SK-N-SH (cell line): ENCODE data around the gene ARHGAP25. TPM values are rescaled to one million over a fixed set of nuclear protein-coding genes. Genes with fewer than 3 reads are reported as not detected.

Experiments
- CTCF ChIA-PET: fragments of 300-600, 350-600 bp; formaldehyde crosslinking; extraction: SDS; loops from one replicate; lab custom pipeline; 2021; lab: Yijun Ruan, JAX
- POLR2A ChIA-PET: fragments of 350-600 bp; sonication (Branson Sonifier 250); formaldehyde crosslinking; extraction: SDS; loops from one replicate; lab custom pipeline; 2020; ENCODE audit warnings: antibody characterized with exemption, inconsistent platforms; lab: Yijun Ruan, JAX
- DNase-seq: peaks from one replicate; pipeline ENCODE4 v3.0.0; 2012
- H2AFZ ChIP-seq: fragments of 200-600 bp; sonication (generic); 2 replicates; pipeline ENCODE4 v1.8.1; 2016; ENCODE audit warnings: antibody characterized with exemption, mild to moderate bottlenecking, low read depth
- H3F3A ChIP-seq: fragments of 200-600 bp; sonication (generic); replicated peaks from 2 replicates; pipeline ENCODE3; 2016; ENCODE audit warnings: antibody characterized with exemption, mild to moderate bottlenecking; ENCODE audit not compliant: insufficient read depth
- H3K27ac ChIP-seq, 2 experiments: fragments of 200-500 bp in 1 of 2; fragments of 200-600 bp in 1 of 2; sonication (Bioruptor generic) in 1 of 2; sonication (generic), shearing (Covaris generic) in 1 of 2; 2 replicates each; pipeline versions ENCODE4 v1.5.1 to v1.6.1; 2014 to 2016; ENCODE audit warnings: low read depth in 2 of 2, inconsistent platforms in 1 of 2, low read length in 1 of 2, mild to moderate bottlenecking in 1 of 2, mixed read lengths in 1 of 2
- H3K27me3 ChIP-seq: fragments of 200-600 bp; sonication (generic), shearing (Covaris generic); 2 replicates; pipeline ENCODE4 v1.6.1; 2016; ENCODE audit warnings: mixed run types; ENCODE audit not compliant: insufficient read depth
- H3K36me3 ChIP-seq, 2 experiments: fragments of 200-500 bp in 1 of 2; fragments of 200-600 bp in 1 of 2; sonication (Bioruptor generic) in 1 of 2; sonication (generic) in 1 of 2; replicated peaks in 1 of 2; 2 replicates each; pipeline versions ENCODE3 to v1.5.1; 2014 to 2016; ENCODE audit warnings: low read length in 1 of 2, mild to moderate bottlenecking in 1 of 2; ENCODE audit not compliant: insufficient read depth in 2 of 2, control insufficient read depth in 1 of 2
- H3K4me1 ChIP-seq, 2 experiments: fragments of 200-500 bp in 1 of 2; fragments of 200-600 bp in 1 of 2; sonication (Bioruptor generic) in 1 of 2; sonication (generic), shearing (Covaris generic) in 1 of 2; 2 replicates each; pipeline versions ENCODE4 v1.5.1 to v1.6.1; 2014 to 2016; ENCODE audit warnings: low read depth in 1 of 2, low read length in 1 of 2, mixed run types in 1 of 2; ENCODE audit not compliant: insufficient read depth in 2 of 2, control insufficient read depth in 1 of 2
- H3K4me2 ChIP-seq: fragments of 200-600 bp; sonication (generic), shearing (Covaris generic); 2 replicates; pipeline ENCODE4 v1.6.1; 2017; ENCODE audit warnings: mixed run types
- H3K4me3 ChIP-seq, 2 experiments: fragments of 200-500 bp in 1 of 2; fragments of 200-600 bp in 1 of 2; sonication (Bioruptor generic) in 1 of 2; sonication (generic), shearing (Covaris generic) in 1 of 2; 2 replicates each; pipeline versions ENCODE4 v1.5.1 to v1.8.1; 2014 to 2016; ENCODE audit warnings: low read depth in 2 of 2, inconsistent platforms in 1 of 2, low read length in 1 of 2, mild to moderate bottlenecking in 1 of 2, mixed read lengths in 1 of 2, moderate library complexity in 1 of 2
- H3K79me2 ChIP-seq: fragments of 200-600 bp; sonication (generic); 2 replicates; pipeline ENCODE4 v1.8.1; 2017; ENCODE audit warnings: mild to moderate bottlenecking; ENCODE audit not compliant: insufficient read depth
- H3K9ac ChIP-seq: fragments of 200-600 bp; sonication (generic); 2 replicates; pipeline ENCODE4 v1.6.1; 2017; ENCODE audit warnings: mixed run types
- H3K9me2 ChIP-seq: fragments of 200-600 bp; sonication (generic); 2 replicates; pipeline ENCODE4 v1.6.1; 2017; ENCODE audit warnings: mixed run types
- H3K9me3 ChIP-seq: fragments of 200-600 bp; sonication (generic); 2 replicates; pipeline ENCODE4 v1.6.1; 2017; ENCODE audit warnings: mixed run types, mild to moderate bottlenecking, moderate library complexity
- H4K20me1 ChIP-seq: fragments of 200-600 bp; sonication (generic); 2 replicates; pipeline ENCODE4 v1.6.1; 2017; ENCODE audit warnings: mild to moderate bottlenecking, mixed run types; ENCODE audit not compliant: insufficient read depth
- ELF1 ChIP-seq: IDR thresholded peaks from 2 replicates; pipeline ENCODE4 v1.4.0; 2012
- FOSL2 ChIP-seq: IDR thresholded peaks from 2 replicates; pipeline ENCODE4 v1.4.0; 2012; ENCODE audit warnings: low read depth, mild to moderate bottlenecking, moderate library complexity, borderline replicate concordance
- FOXJ3 ChIP-seq: sonication (generic); formaldehyde crosslinking; IDR thresholded peaks from 2 replicates; pipeline ENCODE4 v1.5.1; 2020; ENCODE audit warnings: mild to moderate bottlenecking, missing genetic modification reagents
- FOXM1 ChIP-seq: IDR thresholded peaks from 2 replicates; pipeline ENCODE4 v1.4.0; 2012; ENCODE audit warnings: low read depth, mild to moderate bottlenecking
- GABPA ChIP-seq: IDR thresholded peaks from 2 replicates; pipeline ENCODE4 v1.4.0; 2012; ENCODE audit warnings: low read depth, mild to moderate bottlenecking
- MEF2A ChIP-seq: IDR thresholded peaks from 2 replicates; pipeline ENCODE4 v1.4.0; 2012; ENCODE audit warnings: low read depth, borderline replicate concordance
- MXI1 ChIP-seq: IDR thresholded peaks from 2 replicates; pipeline ENCODE4 v1.6.1; 2012; ENCODE audit warnings: mild to moderate bottlenecking, low read depth, low read length, improper control_type of control experiment
- NFIC ChIP-seq: IDR thresholded peaks from 2 replicates; pipeline ENCODE4 v1.4.0; 2012; ENCODE audit warnings: borderline replicate concordance
- POLR2AphosphoS5 ChIP-seq: IDR thresholded peaks from 2 replicates; pipeline ENCODE4 v1.6.1; 2012; ENCODE audit warnings: low read depth, low read length
- RAD21 ChIP-seq: IDR thresholded peaks from 2 replicates; pipeline ENCODE4 v1.6.1; 2012; ENCODE audit warnings: mild to moderate bottlenecking, low read length
- SIN3A ChIP-seq: IDR thresholded peaks from 2 replicates; pipeline ENCODE4 v1.6.1; 2012; ENCODE audit warnings: low read depth, mild to moderate bottlenecking, low read length, moderate library complexity, borderline replicate concordance
- SMC3 ChIP-seq: IDR thresholded peaks from 2 replicates; pipeline ENCODE4 v1.6.1; 2012; ENCODE audit warnings: low read depth, low read length, improper control_type of control experiment
- TEAD4 ChIP-seq: IDR thresholded peaks from 2 replicates; pipeline ENCODE4 v1.4.0; 2012; ENCODE audit warnings: mild to moderate bottlenecking, borderline replicate concordance; ENCODE audit not compliant: insufficient read depth
- YY1 ChIP-seq: IDR thresholded peaks from 2 replicates; pipeline ENCODE4 v1.4.0; 2012; ENCODE audit warnings: low read depth, mild to moderate bottlenecking
- WGBS: methylation state at CpG from one replicate; pipeline ENCODE4 v1.1.6; 2017; ENCODE audit warnings: low lambda C conversion rate; 5-methylcytosine and 5-hydroxymethylcytosine counted together
- polyA plus RNA-seq, 3 experiments: library from polyadenylated mRNA; depleted of rRNA; stranded (reverse); fragments of >200 nt; gene quantifications; 2 replicates each; pipeline ENCODE4 v1.2.3, GENCODE V29; 2012
- TF ChIP-seq, protein P1 (sequence below): IDR thresholded peaks from 2 replicates; pipeline ENCODE4 v1.4.0; 2012; ENCODE audit warnings: low read depth, borderline replicate concordance
- TF ChIP-seq, protein P2 (sequence below): fragments of 150-350 bp; IDR thresholded peaks from 2 replicates; pipeline ENCODE4 v1.6.1; 2016; ENCODE audit warnings: mild to moderate bottlenecking, low read depth, low read length
- TF ChIP-seq, protein P3 (sequence below): fragments of 200-600 bp; sonication (generic); IDR thresholded peaks from 2 replicates; pipeline ENCODE4 v1.6.1; 2017; ENCODE audit warnings: antibody characterized with exemption, mild to moderate bottlenecking, moderate library complexity
- TF ChIP-seq, protein P4 (sequence below): IDR thresholded peaks from 2 replicates; pipeline ENCODE4 v1.4.0; 2012; ENCODE audit warnings: low read depth
- TF ChIP-seq, protein P5 (sequence below): IDR thresholded peaks from 2 replicates; pipeline ENCODE4; 2012

Gene ARHGAP25
- polyA plus RNA-seq, 1 of the 3 experiments (the other 2 are of a cell fraction) = not detected

DNA sequence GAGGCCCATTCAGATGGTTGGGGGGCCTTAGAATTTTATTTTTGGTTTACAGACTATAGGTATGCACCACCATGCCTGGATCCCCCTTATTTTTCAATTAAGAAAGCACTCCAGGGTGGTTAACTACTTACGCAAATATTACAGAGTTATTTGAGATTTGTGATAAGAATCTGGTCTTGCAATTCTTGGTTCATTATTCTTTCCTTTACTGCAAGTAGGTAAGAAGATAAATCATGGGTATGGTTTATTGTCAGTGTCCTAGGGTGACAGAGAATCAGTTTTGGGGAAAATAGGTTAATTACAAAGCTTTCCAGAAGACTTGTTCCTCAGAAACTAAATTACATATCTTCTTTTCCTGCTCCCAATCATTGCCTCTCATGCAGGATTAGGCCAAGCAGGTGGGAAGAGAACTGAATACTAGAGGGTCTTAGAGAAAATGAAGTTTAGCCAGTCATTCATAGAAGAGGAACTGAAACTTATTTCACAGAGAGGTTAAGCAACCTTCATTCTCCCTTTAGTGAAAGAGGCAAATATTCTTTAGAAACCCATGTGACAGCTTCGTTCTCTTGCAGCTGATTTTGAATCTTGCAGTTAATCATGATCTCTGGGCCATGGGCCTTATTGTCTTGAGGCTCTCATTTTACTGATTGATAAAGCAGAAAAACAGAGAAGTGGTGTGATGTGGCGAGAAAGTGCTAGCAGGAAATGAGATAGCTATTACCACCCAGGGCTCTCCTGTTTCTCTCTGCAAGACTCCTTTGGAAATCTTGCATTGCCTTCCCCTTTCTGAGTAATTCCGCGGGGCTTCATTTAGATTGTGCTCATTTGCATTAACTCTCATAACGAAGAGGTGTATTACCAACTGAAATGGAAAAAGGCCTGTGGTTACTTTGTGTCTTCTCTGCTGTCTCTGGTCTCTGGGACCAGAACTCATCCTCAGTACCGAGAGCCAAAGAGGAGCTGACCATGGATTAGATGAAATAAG is 44.8 kb upstream of the ARHGAP25 start (continued):
- TF ChIP-seq, protein P1, sequence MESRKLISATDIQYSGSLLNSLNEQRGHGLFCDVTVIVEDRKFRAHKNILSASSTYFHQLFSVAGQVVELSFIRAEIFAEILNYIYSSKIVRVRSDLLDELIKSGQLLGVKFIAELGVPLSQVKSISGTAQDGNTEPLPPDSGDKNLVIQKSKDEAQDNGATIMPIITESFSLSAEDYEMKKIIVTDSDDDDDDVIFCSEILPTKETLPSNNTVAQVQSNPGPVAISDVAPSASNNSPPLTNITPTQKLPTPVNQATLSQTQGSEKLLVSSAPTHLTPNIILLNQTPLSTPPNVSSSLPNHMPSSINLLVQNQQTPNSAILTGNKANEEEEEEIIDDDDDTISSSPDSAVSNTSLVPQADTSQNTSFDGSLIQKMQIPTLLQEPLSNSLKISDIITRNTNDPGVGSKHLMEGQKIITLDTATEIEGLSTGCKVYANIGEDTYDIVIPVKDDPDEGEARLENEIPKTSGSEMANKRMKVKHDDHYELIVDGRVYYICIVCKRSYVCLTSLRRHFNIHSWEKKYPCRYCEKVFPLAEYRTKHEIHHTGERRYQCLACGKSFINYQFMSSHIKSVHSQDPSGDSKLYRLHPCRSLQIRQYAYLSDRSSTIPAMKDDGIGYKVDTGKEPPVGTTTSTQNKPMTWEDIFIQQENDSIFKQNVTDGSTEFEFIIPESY = no peak
- TF ChIP-seq MXI1 (no peak), MEF2A (no peak)
- TF ChIP-seq, protein P2, sequence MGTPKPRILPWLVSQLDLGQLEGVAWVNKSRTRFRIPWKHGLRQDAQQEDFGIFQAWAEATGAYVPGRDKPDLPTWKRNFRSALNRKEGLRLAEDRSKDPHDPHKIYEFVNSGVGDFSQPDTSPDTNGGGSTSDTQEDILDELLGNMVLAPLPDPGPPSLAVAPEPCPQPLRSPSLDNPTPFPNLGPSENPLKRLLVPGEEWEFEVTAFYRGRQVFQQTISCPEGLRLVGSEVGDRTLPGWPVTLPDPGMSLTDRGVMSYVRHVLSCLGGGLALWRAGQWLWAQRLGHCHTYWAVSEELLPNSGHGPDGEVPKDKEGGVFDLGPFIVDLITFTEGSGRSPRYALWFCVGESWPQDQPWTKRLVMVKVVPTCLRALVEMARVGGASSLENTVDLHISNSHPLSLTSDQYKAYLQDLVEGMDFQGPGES = no peak

DNA sequence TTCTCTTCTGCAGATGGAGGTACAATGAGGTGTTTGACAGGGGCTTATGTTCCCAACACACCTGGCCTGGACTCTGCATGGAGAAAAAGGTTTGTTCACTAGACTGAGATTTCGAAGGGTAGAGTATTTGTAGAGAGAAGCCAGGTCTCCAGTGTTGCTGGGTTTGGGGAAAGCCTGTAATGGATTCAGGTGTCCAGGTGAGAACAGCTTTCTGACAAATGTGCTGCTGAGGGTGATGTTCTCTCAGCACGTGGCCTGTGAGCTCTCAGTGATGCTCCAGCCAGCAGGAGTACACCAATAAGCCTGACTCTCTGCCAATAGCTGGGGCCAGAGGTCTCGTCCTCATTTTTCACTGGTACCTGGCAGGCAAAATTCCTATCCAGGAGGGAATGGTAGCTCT is 43.8 kb upstream of the ARHGAP25 start:
- Histone ChIP-seq H3K9me3 (no peaks in the 10 kb centered on the region), H3K27me3 (no peaks in the 10 kb centered on the region), H3K9me2 (no peaks in the 10 kb centered on the region), H4K20me1 (no peaks in the 10 kb centered on the region), H3K4me3 (no peak overlapping the region), H3F3A (no peaks in the 10 kb centered on the region), H3K9ac (no peak overlapping the region), H3K27ac (no peak overlapping the region), H3K36me3 (no peaks in the 10 kb centered on the region), H2AFZ (no peak overlapping the region), H3K4me1 (peaks cover 0 to 10% of the 10 kb centered on the region in 2 experiments; a peak in 3 of 4 replicates), H3K4me2 (no peak overlapping the region), H3K79me2 (no peaks in the 10 kb centered on the region)
- 15% methylated on average over 2 of the region's 3 CpGs for WGBS
- CTCF ChIA-PET = interaction anchor here (1.0 to 2.0 kb wide), 3 partner anchors 18 to 235 kb away, joined by 4 to 10 read pairs (median 6); no protein-coding TSS in a partner anchor
- no peak for DNase-seq
- TF ChIP-seq MEF2A (no peak), ELF1 (no peak), RAD21 (no peak), FOSL2 (no peak), FOXJ3 (CRISPR knock-in tag) (no peak), FOXM1 (no peak), TEAD4 (no peak), SIN3A (no peak), POLR2AphosphoS5 (no peak), SMC3 (no peak), NFIC (no peak), YY1 (no peak), GABPA (no peak)
- TF ChIP-seq, protein P3, sequence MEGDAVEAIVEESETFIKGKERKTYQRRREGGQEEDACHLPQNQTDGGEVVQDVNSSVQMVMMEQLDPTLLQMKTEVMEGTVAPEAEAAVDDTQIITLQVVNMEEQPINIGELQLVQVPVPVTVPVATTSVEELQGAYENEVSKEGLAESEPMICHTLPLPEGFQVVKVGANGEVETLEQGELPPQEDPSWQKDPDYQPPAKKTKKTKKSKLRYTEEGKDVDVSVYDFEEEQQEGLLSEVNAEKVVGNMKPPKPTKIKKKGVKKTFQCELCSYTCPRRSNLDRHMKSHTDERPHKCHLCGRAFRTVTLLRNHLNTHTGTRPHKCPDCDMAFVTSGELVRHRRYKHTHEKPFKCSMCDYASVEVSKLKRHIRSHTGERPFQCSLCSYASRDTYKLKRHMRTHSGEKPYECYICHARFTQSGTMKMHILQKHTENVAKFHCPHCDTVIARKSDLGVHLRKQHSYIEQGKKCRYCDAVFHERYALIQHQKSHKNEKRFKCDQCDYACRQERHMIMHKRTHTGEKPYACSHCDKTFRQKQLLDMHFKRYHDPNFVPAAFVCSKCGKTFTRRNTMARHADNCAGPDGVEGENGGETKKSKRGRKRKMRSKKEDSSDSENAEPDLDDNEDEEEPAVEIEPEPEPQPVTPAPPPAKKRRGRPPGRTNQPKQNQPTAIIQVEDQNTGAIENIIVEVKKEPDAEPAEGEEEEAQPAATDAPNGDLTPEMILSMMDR = no peak
- TF ChIP-seq, protein P4, sequence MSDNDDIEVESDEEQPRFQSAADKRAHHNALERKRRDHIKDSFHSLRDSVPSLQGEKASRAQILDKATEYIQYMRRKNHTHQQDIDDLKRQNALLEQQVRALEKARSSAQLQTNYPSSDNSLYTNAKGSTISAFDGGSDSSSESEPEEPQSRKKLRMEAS = no peak
- TF ChIP-seq, protein P2 = no peak
- TF ChIP-seq, protein P5, sequence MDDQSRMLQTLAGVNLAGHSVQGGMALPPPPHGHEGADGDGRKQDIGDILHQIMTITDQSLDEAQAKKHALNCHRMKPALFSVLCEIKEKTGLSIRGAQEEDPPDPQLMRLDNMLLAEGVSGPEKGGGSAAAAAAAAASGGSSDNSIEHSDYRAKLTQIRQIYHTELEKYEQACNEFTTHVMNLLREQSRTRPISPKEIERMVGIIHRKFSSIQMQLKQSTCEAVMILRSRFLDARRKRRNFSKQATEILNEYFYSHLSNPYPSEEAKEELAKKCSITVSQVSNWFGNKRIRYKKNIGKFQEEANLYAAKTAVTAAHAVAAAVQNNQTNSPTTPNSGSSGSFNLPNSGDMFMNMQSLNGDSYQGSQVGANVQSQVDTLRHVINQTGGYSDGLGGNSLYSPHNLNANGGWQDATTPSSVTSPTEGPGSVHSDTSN = no peak
- POLR2A ChIA-PET = no interaction called here
